ENCODE results near the gene SLC38A1. TPM values are rescaled to one million over a fixed set of nuclear protein-coding genes. Genes with fewer than 3 reads are reported as not detected.

Gene SLC38A1
- total RNA-seq, 4 donors from 2014 or later = 173 to 200 (median 193) TPM

- TF ChIP-seq CTCF (IDR thresholded peaks at IDR 0.05) (no peak), EP300 (IDR thresholded peaks at IDR 0.05) (no peak)
- DNase-seq (ENCODE audit: extremely low spot score) = no peak
- H3K27ac ChIP-seq (replicated peaks in 1 of 4) = peak overlapping the region; percentile 91 to 94 (median 93)
- H3K4me1 ChIP-seq = peaks cover 43 to 92% (median 77%) of the 10 kb centered on the region in 4 donors
- intact Hi-C loops (cut with DNase I) = loop anchor here (5.0 kb wide), 1 partner anchor 58 kb away; no protein-coding TSS in a partner anchor
- H3K9me3 ChIP-seq = no peaks in the 10 kb centered on the region
- H3K4me3 ChIP-seq = peak overlapping the region; percentile 59 to 86 (median 68)
- no peaks in the 10 kb centered on the region for H3K36me3 ChIP-seq
- no peaks in the 10 kb centered on the region for H3K27me3 ChIP-seq
Measured at GRCh38 chr12:46265102-46265501, 3.7 kb downstream of the SLC38A1 start.

- Histone ChIP-seq H3K27ac (replicated peaks in 1 of 4) (peak overlapping the region; percentile 40 to 94 (median 93)), H3K4me1 (peaks cover 39 to 89% (median 76%) of the 10 kb centered on the region in 4 donors), H3K9me3 (no peaks in the 10 kb centered on the region), H3K4me3 (peak overlapping the region in 1 of 4 donors; percentile 29), H3K36me3 (no peaks in the 10 kb centered on the region), H3K27me3 (no peaks in the 10 kb centered on the region)
- intact Hi-C loops (cut with DNase I) = loop anchor here (5.0 kb wide), 1 partner anchor 42 kb away; no protein-coding TSS in a partner anchor
- DNase-seq (ENCODE audit: extremely low spot score) = no peak
- WGBS = 32% methylated on average over 1 of the region's 1 CpG
- TF ChIP-seq POLR2A (IDR thresholded peaks at IDR 0.05; ENCODE audit: low read depth) (no peak), EP300 (IDR thresholded peaks at IDR 0.05) (no peak), CTCF (IDR thresholded peaks at IDR 0.05) (no peak), POLR2AphosphoS5 (IDR thresholded peaks at IDR 0.05) (no peak)
Measured at GRCh38 chr12:46264057-46264456, 4.8 kb downstream of the SLC38A1 start.

- intact Hi-C loops (cut with DNase I) = loop anchor here (5.0 kb wide), 1 partner anchor 41 kb away; no protein-coding TSS in a partner anchor
- H3K27ac ChIP-seq (replicated peaks in 1 of 4) = peak overlapping the region; percentile 40 to 94 (median 93)
- no peaks in the 10 kb centered on the region for H3K9me3 ChIP-seq
- TF ChIP-seq POLR2A (IDR thresholded peaks at IDR 0.05; ENCODE audit: low read depth) (no peak), CTCF (IDR thresholded peaks at IDR 0.05) (peak in 2 of 3 experiments; percentile 25 to 48), EP300 (IDR thresholded peaks at IDR 0.05) (no peak), POLR2AphosphoS5 (IDR thresholded peaks at IDR 0.05) (no peak)
- WGBS = 80% methylated on average over 6 of the region's 6 CpGs
- DNase-seq (ENCODE audit: extremely low spot score) = no peak
- peaks cover 42 to 87% (median 81%) of the 10 kb centered on the region in 4 donors for H3K4me1 ChIP-seq
- no peak overlapping the region for H3K4me3 ChIP-seq
- no peaks in the 10 kb centered on the region for H3K27me3 ChIP-seq
- no peaks in the 10 kb centered on the region for H3K36me3 ChIP-seq
Measured at GRCh38 chr12:46263140-46264016, 5.5 kb downstream of the SLC38A1 start.

- 62% methylated on average over 2 of the region's 2 CpGs for WGBS
- Histone ChIP-seq H3K9me3 (no peaks in the 10 kb centered on the region), H3K4me1 (peaks cover 48 to 95% (median 88%) of the 10 kb centered on the region in 4 donors), H3K27me3 (no peaks in the 10 kb centered on the region), H3K36me3 (no peaks in the 10 kb centered on the region), H3K4me3 (no peak overlapping the region), H3K27ac (replicated peaks in 1 of 4) (peak overlapping the region; percentile 73 to 86 (median 77))
- no peak for DNase-seq (ENCODE audit: extremely low spot score)
- intact Hi-C loops (cut with DNase I) = loop anchor here (5.0 kb wide), 1 partner anchor 39 kb away; no protein-coding TSS in a partner anchor
- TF ChIP-seq EP300 (IDR thresholded peaks at IDR 0.05) = no peak
- no peak for TF ChIP-seq CTCF (IDR thresholded peaks at IDR 0.05)
- no peak for TF ChIP-seq POLR2AphosphoS5 (IDR thresholded peaks at IDR 0.05)
- no peak for TF ChIP-seq POLR2A (IDR thresholded peaks at IDR 0.05; ENCODE audit: low read depth)
Measured at GRCh38 chr12:46261646-46262045, 7.2 kb downstream of the SLC38A1 start.

Measured in esophagus muscularis mucosa (tissue), 4 donors.